GM19193 (cell line): Measurements from ENCODE around the gene TMEM62.

Experiments used
- POLR2A ChIP-seq: IDR thresholded peaks from 4 replicates; pipeline ENCODE4 v1.6.1; 2011; ENCODE audit not compliant: insufficient read depth, insufficient read length; ENCODE audit errors: extremely low read depth

The TMEM62 gene

DNA sequence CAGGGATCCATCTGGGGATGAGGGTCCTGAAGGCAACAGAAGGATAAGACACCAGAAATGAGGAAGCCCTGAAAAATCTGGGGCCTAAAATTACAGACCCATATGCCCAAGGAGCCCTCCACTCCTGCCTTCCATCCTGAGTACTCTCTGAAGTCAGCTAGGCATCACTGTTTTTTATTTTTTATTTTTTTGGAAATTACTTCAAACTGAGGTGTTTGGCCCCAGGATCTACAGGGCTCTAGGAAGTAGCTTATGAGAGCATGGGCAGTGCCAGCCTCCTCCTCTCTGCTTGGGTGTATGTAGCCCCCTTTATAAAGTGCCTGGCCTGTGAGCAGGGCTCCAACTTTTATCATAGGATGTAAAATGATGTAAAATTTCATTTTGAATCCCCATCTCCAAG, 79.6 kb downstream of the TMEM62 start:
- TF ChIP-seq POLR2A: no peak

DNA sequence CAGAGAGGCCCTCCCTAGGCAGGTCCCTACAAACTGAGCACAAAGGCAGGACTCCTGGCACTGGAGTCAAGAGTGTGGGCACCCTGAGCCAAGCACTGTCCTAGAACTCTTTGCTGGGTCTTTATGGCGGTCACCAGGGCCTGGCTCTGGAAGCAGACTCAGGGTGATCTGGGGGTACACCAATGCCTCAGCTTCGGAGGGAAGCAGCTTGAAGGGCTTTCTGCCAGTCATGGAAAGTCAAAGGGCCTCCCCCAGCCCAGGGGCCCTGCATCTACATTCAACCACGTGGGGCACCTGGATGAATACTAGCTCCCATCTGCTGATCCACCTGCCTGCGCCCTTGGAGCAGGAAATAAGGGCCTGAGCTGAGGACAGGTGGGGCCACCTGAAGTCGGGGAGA, 80.1 kb downstream of the TMEM62 start:
- TF ChIP-seq POLR2A: no peak

DNA sequence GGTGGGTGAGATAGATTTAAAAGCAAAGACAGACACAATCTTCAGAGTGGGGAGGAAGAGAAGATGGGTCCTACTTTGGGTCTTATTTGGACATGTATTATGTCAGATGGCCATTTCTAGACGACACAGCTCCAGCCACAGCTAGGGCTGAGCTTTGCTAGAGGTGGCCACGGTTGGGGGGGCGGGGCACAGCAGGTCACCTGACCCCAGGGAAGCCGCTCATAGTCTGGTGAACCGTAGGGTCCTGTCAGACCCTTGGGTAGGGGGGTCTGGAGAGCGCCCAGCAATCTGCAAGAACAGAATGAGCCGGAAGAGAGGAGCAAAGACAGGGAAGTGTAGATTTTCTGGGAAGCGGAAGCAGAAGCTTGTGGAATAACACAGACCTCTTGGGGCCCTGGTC, 80.8 kb downstream of the TMEM62 start:
- no peak for TF ChIP-seq POLR2A

DNA sequence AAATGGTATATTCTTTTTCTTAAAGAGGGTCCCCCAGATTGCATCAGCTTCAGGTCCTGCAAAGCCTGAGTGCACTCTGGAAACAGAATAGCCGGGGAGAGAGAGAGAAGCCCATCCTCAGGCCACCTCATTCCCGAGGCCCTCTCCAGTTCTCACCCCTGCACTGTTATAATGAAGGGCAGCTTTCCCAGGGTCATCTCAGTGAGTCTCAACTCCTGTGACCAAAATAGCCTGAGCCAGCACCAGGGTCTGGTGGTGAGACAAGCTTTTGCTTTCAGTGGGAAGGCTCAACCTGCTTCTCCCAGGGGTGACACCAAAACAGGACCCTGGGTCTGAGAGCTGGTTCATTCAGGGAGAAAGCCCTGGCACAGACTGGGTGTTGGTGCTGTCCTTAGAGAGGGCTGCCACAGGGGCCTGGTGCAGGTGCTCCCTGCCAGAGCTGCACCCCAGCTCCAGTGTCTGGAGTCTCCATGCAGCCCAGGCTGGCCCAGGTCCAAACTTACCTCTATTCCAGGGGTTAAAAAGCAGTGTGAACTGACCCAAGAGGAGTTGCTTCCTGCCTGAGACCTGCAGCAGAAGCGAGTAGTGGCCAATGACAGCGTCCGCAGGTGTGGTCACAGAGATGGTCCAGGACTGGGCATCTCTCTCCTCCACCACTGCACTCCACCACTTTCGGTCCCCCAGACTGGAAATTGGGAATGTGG, 81.4 kb downstream of the TMEM62 start:
- no peak for TF ChIP-seq POLR2A

DNA sequence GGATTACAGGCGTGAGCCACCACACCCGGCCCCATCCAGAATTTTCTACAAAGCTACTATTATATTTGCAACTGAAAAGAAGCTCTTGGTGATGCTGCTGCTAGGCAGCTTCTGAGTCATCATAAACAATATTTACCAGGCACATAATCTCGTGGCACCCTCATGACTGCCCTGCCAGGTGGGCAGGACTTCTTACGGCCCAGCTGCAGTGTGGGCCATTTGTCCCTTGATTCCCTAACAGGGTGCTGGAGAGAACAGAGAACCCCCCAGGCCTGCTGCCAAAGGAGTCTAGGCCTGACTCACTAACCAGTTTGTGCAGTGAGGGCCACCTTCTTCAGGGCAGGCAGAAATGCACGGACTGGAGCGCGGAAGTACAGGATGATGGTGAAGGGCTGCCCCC, 82.6 kb downstream of the TMEM62 start:
- TF ChIP-seq POLR2A: no peak

DNA sequence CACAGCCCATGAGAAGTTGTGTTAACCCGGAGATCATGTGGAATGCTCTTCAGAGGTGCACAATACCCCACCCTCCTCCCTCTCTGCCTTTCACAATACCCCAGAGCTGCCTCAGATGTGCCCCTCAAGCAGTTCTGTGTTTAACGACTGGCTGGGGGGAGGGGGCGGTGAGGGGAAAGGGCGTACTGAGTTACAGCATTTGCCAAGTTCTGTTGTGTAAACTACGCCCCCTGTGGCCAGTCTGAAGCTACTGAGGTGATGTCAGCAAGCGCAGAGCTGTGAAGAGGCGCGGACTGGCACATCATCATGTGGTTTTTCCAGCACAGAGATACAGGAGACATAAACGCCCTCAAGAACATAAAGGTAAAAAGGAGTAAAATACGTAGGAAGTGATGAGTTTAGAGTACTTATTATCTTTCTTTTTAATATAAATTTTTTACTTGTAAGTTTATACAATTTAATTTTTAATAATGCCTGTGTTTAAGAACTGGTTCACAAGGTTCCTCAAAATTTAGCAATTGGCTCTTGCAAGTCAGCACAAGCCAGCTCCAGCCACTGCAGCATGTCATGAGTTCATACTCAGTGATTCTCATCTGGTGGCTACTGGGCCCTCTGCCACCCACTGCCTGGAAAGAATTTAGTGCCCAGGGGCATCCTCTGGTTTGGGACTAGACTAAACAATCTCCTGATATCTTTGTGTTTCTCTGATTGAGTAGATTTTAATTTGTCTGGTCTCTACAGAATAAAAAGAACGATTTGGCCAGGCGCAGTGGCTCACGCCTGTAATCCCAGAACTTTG, 85.7 kb downstream of the TMEM62 start:
- TF ChIP-seq POLR2A: no peak

DNA sequence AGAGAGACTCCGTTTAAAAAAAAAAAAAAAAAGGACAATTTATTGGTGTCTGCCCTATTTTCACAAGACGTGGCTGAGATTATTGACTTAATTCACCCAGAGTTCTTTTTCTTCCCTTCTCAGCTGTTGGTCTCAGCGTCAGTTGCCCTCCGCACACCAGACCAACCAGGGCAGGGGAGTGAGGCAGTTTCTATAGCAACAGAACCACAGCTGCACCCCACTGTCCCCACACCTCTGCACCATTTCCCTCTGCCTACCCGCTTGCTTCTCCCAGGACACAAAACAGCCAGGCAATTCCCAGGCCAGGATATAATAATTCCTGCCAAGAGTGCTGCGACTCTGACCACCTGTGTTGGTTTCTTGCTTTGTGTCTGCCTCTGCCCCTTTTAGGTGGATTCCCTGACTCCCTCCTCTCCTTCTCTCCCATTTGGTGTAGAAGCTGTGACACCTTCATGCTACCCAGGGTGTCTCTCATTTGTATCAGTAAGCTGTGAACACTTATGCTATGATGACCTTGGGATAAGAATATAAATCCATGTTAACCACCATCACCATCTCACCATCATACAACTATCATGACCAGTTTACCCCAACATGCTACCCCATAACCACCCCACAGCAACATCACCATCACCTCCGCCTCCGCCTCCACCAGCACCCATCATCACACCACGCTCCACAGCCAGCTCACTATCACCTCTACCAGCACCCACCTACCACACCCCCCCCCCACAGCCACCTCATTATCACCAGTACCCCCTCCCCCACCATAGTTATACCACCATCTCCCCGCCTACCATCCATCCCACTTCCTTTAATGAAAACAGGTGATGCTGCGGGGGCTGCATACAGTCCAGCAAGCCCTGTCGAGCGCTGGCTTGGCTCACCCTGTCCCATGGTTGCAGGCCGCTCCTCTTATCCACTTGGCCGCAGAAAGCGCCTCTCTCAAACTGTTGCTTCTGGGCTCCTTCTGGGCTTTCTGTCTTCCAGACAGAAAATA, 86.8 kb downstream of the TMEM62 start:
- no peak for TF ChIP-seq POLR2A

DNA sequence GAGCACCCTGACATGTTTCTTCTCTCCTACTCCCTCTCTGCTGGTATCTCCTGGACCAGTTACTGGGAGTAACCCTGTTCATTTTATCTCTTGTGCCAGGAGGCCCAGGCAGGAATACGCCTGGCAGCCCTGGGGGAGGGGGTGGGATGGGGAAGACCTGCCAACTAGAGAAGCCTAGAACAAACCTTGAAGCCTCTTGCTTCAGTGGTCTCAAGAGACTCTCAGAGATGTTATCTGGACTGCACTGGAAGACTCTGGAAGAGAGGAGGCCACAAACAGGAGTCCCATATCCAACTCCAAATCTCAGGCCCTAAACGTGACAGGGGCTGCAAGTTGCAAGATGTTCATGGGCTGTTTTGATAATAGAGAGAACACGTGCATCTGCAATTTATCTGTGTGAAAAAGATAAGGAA, 87.6 kb downstream of the TMEM62 start, which contains the start of gene EPB42:
Gene EPB42, minus strand, starts transcription at position 28 of the 413 bp plus-strand sequence. CDS start 193 bp downstream, outside the sequence.
- TF ChIP-seq POLR2A: no peak

DNA sequence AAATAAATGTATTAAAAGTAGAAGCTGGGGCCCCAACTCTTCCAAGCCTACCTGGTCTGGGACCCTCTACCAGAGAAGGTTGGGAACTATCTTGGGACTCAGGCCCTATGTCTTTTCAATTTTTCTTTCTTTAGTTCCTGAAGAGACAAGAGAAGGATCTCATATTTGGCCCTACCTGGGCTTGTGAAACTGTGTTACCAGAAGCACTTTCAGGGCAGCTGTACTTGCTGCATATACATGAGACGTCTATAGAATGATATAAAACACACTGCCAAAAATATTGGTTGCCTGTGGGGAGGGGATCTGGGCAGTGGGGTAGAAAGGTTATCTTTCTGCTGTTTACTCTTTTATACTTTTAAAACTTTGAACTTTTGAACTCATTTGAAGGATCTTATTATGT, 88.0 kb downstream of the TMEM62 start:
- no peak for TF ChIP-seq POLR2A

DNA sequence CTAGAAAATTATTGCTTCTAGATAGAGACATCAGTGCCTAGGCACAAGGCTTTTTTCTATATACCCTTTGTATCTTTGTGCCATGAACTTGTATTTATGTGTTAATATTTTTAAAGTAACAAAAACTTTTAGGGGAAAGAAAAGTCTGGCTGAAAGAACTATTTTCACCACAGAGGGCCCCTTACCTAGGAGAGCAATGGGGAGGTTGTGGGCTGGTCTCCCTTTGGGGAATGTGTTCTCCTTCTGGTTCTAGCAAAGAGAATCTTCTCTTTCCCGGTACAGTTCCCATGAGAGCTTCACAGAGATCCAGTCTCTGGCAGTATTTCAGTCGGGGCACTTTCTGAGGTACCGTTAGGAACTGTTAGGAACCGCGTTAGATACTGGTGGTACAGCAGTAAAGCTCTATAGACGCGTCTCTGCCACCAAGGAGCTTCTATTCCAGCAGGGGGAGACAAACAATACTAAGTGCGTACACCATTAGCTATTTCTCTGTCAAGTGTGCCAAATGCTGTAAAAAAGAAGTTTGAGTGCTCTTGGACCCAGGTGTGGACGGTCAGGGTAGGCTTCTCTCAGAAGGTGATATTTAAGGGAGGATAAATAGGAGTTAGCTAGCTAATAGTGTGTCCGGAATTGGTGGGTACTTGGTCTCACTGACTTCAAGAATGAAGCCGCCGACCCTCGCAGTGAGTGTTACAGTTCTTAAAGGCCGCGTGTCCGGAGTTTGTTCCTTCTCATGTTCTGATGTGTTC, 92.0 kb downstream of the TMEM62 start:
- TF ChIP-seq POLR2A: no peak

DNA sequence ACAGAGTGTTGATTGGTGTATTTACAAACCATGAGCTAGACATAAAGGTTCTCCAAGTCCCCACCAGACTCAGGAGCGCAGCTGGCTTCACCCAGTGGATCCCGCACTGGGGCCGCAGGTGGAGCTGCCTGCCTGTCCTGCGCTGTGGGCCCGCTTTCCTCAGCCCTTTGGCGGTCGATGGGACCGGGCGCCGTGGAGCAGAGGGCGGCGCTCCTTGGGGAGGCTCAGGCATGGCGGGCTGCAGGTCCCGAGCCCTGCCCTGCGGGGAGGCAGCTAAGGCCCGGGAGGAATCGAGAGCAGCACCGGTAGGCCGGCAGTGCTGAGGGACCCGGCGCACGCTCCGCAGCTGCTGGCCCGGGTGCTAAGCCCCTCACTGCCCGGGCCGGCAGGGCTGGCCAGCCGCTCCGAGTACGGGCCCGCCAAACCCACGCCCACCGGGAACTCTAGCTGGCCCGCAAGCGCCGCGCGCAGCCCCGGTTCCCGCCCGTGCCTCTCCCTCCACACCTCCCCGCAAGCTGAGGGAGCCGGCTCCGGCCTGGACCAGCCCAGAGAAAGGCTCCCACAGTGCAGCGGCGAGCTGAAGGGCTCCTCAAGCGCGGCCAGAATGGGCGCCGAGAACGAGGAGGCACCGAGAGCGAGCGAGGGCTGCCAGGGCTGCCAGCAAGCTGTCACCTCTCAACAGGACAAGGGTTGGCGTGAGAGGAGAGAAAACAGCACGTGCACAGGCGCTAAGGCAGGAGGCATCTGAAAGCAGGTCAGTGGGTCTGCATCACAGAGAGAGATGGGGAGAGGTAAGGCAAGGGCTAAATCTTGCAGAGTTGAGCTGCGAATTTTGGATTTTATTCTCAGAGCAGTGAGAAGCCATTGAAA, 93.3 kb downstream of the TMEM62 start:
- TF ChIP-seq POLR2A: no peak

DNA sequence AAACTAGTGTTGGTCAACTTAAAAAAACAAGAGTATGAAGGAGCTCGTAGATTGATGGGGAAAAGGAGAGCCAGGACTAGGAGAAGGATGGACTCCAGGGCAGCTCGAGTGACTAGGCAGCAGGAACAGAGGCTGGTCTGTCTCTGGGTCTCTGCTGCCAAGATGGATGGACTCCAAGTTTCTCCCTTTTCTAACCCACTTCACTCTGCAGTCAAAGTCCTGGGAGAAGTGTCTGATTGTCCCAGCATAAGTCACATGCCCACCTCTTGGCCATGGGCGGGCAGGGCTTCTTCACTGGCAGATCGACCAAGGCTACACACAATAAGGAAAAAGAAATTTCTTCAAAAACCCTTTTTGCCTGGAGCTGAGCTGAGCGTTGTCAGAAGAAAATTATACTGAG, 96.6 kb downstream of the TMEM62 start:
- TF ChIP-seq POLR2A: no peak

DNA sequence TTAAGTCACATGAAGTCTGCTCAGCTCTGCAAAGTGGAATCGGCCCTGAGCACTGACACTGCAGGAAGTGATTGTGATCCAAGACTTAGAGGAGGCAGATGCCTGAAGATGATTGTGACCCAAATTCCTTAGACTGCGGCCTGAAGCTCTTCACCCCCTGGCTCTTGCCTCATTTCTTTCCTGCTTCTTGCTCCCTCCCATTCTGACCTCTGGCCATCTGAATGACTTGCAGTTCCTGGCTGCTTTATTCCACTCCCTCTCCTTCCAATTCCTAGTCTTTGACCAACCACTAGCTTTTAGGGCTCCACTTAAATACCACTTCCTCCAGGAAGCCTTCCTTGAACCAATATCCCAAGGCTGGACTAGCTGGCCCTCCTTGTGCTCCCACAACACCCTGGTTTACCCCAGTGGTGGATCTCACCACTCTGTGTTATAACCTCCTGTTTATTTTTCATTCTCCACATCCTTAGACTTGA, 97.3 kb downstream of the TMEM62 start:
- no peak for TF ChIP-seq POLR2A
